GM12878 (cell line): Measurements from ENCODE around the gene MYO15B. TPM values are rescaled to one million over a fixed set of nuclear protein-coding genes. Genes with fewer than 3 reads are reported as not detected.

Experiments
- ATAC-seq: fragments of 200-7000 bp; cut with Tn5 transposase; 3 replicates; pipeline ENCODE4 v1.9.1; 2020; ENCODE audit warnings: mild to moderate bottlenecking, moderate library complexity
- BruUV-seq: library from RNA; stranded (reverse); fragments of 400-500 nt; replicated peaks from 2 replicates; lab custom pipeline; 2021; lab: Mats Ljungman, UMichigan
- CTCF ChIA-PET: fragments of 300-600 bp; sonication (Branson Sonifier 250); formaldehyde crosslinking; extraction: SDS; loops from one replicate; lab custom pipeline; 2021; ENCODE audit warnings: inconsistent platforms; lab: Yijun Ruan, JAX
- POLR2A ChIA-PET: fragments of 350-600 bp; formaldehyde crosslinking; extraction: SDS; loops from one replicate; lab custom pipeline; 2021; ENCODE audit warnings: inconsistent platforms; lab: Charles Lee
- RAD21 ChIA-PET: fragments of 300-600 bp; sonication (Branson Sonifier 250); formaldehyde crosslinking; loops from one replicate; lab custom pipeline; 2023; ENCODE audit warnings: antibody characterized with exemption; ENCODE audit not compliant: unreplicated experiment; lab: Charles Lee
- SMC1A ChIA-PET: fragments of 300-600 bp; sonication (Branson Sonifier 250); formaldehyde crosslinking; loops from one replicate; lab custom pipeline; 2023; ENCODE audit not compliant: unreplicated experiment, uncharacterized antibody; lab: Charles Lee
- DNase-seq: peaks from one replicate; pipeline ENCODE4 v3.0.0-alpha.2; 2011; ENCODE audit warnings: low read depth, low spot score
- FAIRE-seq: peaks from 3 replicates; lab custom pipeline; 2011; peaks lifted over from hg19 to GRCh38; lab: Jason Lieb, UNC
- H2AFZ ChIP-seq: 2 replicates; pipeline ENCODE4 v1.6.0; 2011; ENCODE audit warnings: low read depth, low read length, control low read depth; ENCODE audit not compliant: control insufficient read depth
- H3K27ac ChIP-seq: 2 replicates; pipeline ENCODE4 v1.5.1; 2011; ENCODE audit warnings: control low read depth; ENCODE audit not compliant: control insufficient read depth, insufficient read depth
- H3K27me3 ChIP-seq, 2 experiments: replicated peaks in 1 of 2; 2 replicates each; pipeline versions ENCODE4 v1.6.0 to v1.6.1; 2011; ENCODE audit warnings: low read length in 1 of 2; ENCODE audit not compliant: control insufficient read depth in 2 of 2, insufficient read depth in 2 of 2
- H3K36me3 ChIP-seq, 2 experiments: 2 replicates each; pipeline ENCODE4 v1.5.1; 2011; ENCODE audit warnings: low read length in 1 of 2; ENCODE audit not compliant: control insufficient read depth in 2 of 2, insufficient read depth in 2 of 2
- H3K4me1 ChIP-seq: 2 replicates; pipeline ENCODE4 v1.6.1; 2011; ENCODE audit warnings: mild to moderate bottlenecking, low read length, moderate library complexity, mixed read lengths; ENCODE audit not compliant: control insufficient read depth, insufficient read depth
- H3K4me2 ChIP-seq: 2 replicates; pipeline ENCODE4 v1.6.0; 2011; ENCODE audit warnings: control low read depth; ENCODE audit not compliant: control insufficient read depth, insufficient read depth
- H3K4me3 ChIP-seq: fragments of 200-600 bp; sonication (generic); 2 replicates; pipeline ENCODE4 v1.5.1; 2016
- H3K79me2 ChIP-seq: 2 replicates; pipeline ENCODE4 v1.6.0; 2011; ENCODE audit warnings: low read length; ENCODE audit not compliant: control insufficient read depth, insufficient read depth
- H3K9ac ChIP-seq: 2 replicates; pipeline ENCODE4 v1.8.0; 2011; ENCODE audit warnings: low read length, control low read depth, mixed read lengths; ENCODE audit not compliant: control insufficient read depth, insufficient read depth
- H3K9me3 ChIP-seq: replicated peaks from 3 replicates; pipeline ENCODE4 v1.5.1; 2011; ENCODE audit warnings: mild to moderate bottlenecking, low read length; ENCODE audit not compliant: control insufficient read depth, insufficient read depth
- H4K20me1 ChIP-seq: 2 replicates; pipeline ENCODE4 v1.6.0; 2011; ENCODE audit not compliant: control insufficient read depth, insufficient read depth
- CHD2 ChIP-seq: IDR thresholded peaks from 2 replicates; pipeline ENCODE4 v1.6.1; 2011; ENCODE audit warnings: low read depth, low read length, improper control_type of control experiment, borderline replicate concordance
- EGR1 ChIP-seq, 2 experiments: IDR thresholded peaks; 1 replicate in 1 of 2; 2 replicates in 1 of 2; pipeline ENCODE4 v1.6.1; 2011 to 2012; ENCODE audit warnings: low read depth in 2 of 2, low read length in 2 of 2, borderline replicate concordance in 1 of 2, mild to moderate bottlenecking in 1 of 2, moderate library complexity in 1 of 2
- EP300 ChIP-seq, 2 experiments: fragments of 150-350 bp in 1 of 2; IDR thresholded peaks; 2 replicates each; pipeline ENCODE4 v1.6.1; 2011 to 2012; ENCODE audit warnings: low read depth in 2 of 2, low read length in 2 of 2, borderline replicate concordance in 1 of 2, improper control_type of control experiment in 1 of 2, inconsistent platforms in 1 of 2; ENCODE audit not compliant: control insufficient read depth in 1 of 2
- EZH2 ChIP-seq: IDR thresholded peaks from 2 replicates; pipeline ENCODE4 v1.6.1; 2012; ENCODE audit warnings: low read depth, mild to moderate bottlenecking, control low read depth, inconsistent platforms, low read length, borderline replicate concordance; ENCODE audit not compliant: control insufficient read depth
- HDAC6 ChIP-seq: fragments of 200-600 bp; sonication (generic); IDR thresholded peaks from one replicate; pipeline ENCODE4 v1.8.0; 2017; ENCODE audit warnings: antibody characterized with exemption; ENCODE audit not compliant: unreplicated experiment
- IKZF2 ChIP-seq, 2 experiments: fragments of 450-650 bp; IDR thresholded peaks; 2 replicates each; pipeline ENCODE4 v1.6.1; 2017; ENCODE audit warnings: mild to moderate bottlenecking in 2 of 2, moderate library complexity in 2 of 2
- MTA3 ChIP-seq: IDR thresholded peaks from 2 replicates; pipeline ENCODE4 v1.6.1; 2012; ENCODE audit warnings: low read length, inconsistent platforms, borderline replicate concordance
- MXI1 ChIP-seq: fragments of 150-350 bp; IDR thresholded peaks from 2 replicates; pipeline ENCODE4 v1.6.1; 2011; ENCODE audit warnings: low read depth, mild to moderate bottlenecking, inconsistent platforms, low read length, improper control_type of control experiment
- NR2C1 ChIP-seq: fragments of 450-650 bp; IDR thresholded peaks from 2 replicates; pipeline ENCODE4 v1.6.1; 2017; ENCODE audit warnings: antibody characterized with exemption, mild to moderate bottlenecking, moderate library complexity
- RAD21 ChIP-seq: IDR thresholded peaks from 2 replicates; pipeline ENCODE4 v1.6.1; 2011; ENCODE audit warnings: mild to moderate bottlenecking, low read depth, low read length, moderate library complexity; ENCODE audit not compliant: insufficient read depth
- RAD51 ChIP-seq: fragments of 450-650 bp; IDR thresholded peaks from 2 replicates; pipeline ENCODE4 v1.6.1; 2016; ENCODE audit warnings: moderate library complexity, mild to moderate bottlenecking, inconsistent platforms
- RBBP5 ChIP-seq: fragments of 200-600 bp; sonication (generic); conservative IDR thresholded peaks from 2 replicates; pipeline ENCODE4 v1.6.1; 2016
- RFX5 ChIP-seq: IDR thresholded peaks from 2 replicates; pipeline ENCODE4 v1.6.1; 2011; ENCODE audit warnings: low read depth, low read length, improper control_type of control experiment
- SMARCA5 ChIP-seq: fragments of 450-650 bp; IDR thresholded peaks from 2 replicates; pipeline ENCODE4 v1.6.1; 2017; ENCODE audit warnings: mild to moderate bottlenecking
- SMC3 ChIP-seq: IDR thresholded peaks from 2 replicates; pipeline ENCODE4 v1.6.1; 2011; ENCODE audit warnings: low read length, improper control_type of control experiment, borderline replicate concordance
- TCF12 ChIP-seq: IDR thresholded peaks from 2 replicates; pipeline ENCODE4 v1.6.1; 2011; ENCODE audit warnings: low read depth, mild to moderate bottlenecking, low read length
- YY1 ChIP-seq: IDR thresholded peaks from 2 replicates; pipeline ENCODE4 v1.6.1; 2011; ENCODE audit warnings: low read depth, mild to moderate bottlenecking, low read length
- ZBED1 ChIP-seq: IDR thresholded peaks from 2 replicates; pipeline ENCODE4 v1.6.1; 2016; ENCODE audit warnings: borderline replicate concordance
- ZNF217 ChIP-seq: fragments of 450-650 bp; IDR thresholded peaks from 2 replicates; pipeline ENCODE4 v1.6.1; 2017; ENCODE audit warnings: antibody characterized with exemption, mild to moderate bottlenecking
- WGBS: methylation state at CpG from one replicate; pipeline ENCODE4 v1.1.6; 2016; ENCODE audit warnings: low lambda C conversion rate; ENCODE audit not compliant: insufficient replicate concordance, insufficient coverage; ENCODE audit errors: missing lambda C conversion rate; 5-methylcytosine and 5-hydroxymethylcytosine counted together
- in situ Hi-C: fragments of 300-500 bp; cut with MboI; formaldehyde crosslinking; loops from 9 replicates; pipeline ENCODE4 v1.14.3; 2018; ENCODE audit warnings: mixed read lengths
- intact Hi-C: fragments of 100-400 bp; cut with micrococcal nuclease; formaldehyde crosslinking; loops from one replicate; pipeline ENCODE4 v1.14.2; 2022; ENCODE audit not compliant: unreplicated experiment
- polyA plus RNA-seq, 11 experiments: library from polyadenylated mRNA; depleted of rRNA in 4 of 11; unstranded in 6 of 11; stranded (reverse) in 5 of 11; fragments of >200 nt; fragmentation: Nextera tagmentation in 4 of 11; fragmentation: Illumina TruSeq in 1 of 11; extraction: Ambion mirVana in 4 of 11; extraction: Trizol in 1 of 11; gene quantifications; 1 replicate in 1 of 11; 2 replicates in 10 of 11; pipeline versions ENCODE4 v1.2.1 to v1.2.3, GENCODE V29; 2011 to 2016; ENCODE audit warnings: inconsistent platforms in 2 of 11, missing spikeins in 2 of 11, low read depth in 1 of 11
- total RNA-seq, 4 experiments: library from RNA; depleted of rRNA in 3 of 4; stranded (reverse); fragments of >200 nt in 3 of 4; fragmentation: Illumina TruSeq in 1 of 4; extraction: Trizol in 1 of 4; gene quantifications; 2 replicates each; pipeline versions ENCODE4 v1.2.1 to v1.2.3, GENCODE V29; 2013 to 2021
- TF ChIP-seq, protein P1 (sequence below): IDR thresholded peaks from 2 replicates; pipeline ENCODE4 v1.6.1; 2012; ENCODE audit warnings: low read depth, low read length, improper control_type of control experiment
- TF ChIP-seq, protein P2 (sequence below): fragments of 450-650 bp; IDR thresholded peaks from 2 replicates; pipeline ENCODE4 v1.6.1; 2016; ENCODE audit warnings: mild to moderate bottlenecking

MYO15B gene
- total and polyA plus RNA-seq, 10 of the 15 experiments (the other 5 are each of a cell fraction or from before 2014, with no cell fraction given): 0.67 to 15.4 (median 2.3) TPM; not detected in 1

DNA sequence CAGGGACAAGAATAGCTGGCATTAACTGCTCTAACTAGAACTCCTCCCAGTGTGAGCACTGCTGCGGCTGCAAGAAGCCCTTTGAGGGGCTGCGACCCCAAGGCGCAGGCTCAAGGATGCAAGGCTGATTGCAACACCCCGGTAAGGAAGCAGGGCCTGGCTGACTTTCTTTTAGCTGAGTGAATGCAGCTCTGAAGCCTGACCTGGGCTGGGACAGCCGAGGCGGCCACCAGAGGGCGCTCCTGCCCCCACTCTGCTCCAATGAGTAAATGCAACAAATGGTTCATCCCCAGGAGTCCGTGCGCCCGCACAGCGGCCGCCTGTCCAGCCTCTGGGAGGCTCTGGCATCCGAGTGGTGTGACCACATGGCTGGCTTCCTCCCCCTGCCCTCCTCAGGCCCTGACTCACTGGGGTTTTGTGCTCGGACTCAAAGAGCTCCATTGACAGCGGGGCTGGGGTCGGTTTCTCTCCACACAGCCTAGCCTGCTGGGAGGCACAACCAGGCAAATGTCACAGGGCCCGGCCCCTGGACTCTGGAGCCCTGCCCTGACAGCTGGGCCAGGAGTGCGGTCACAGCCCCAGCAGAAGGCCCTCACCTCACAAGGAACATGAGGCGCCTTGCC, 45.4 kb downstream of the MYO15B start, which contains the start of gene SMIM5:
TSS of gene SMIM5 (plus strand) at position 572 of the 623 bp plus-strand sequence. CDS start 6,768 bp downstream, outside the sequence.
- POLR2A ChIA-PET: interaction anchor here (0.5 to 1.9 kb wide), 8 partner anchors 13 to 337 kb away, joined by 3 to 8 read pairs (median 4); a partner anchor contains a TSS
- peak; percentile 56 for FAIRE-seq
- TF ChIP-seq RAD51 (no peak), EZH2 (no peak), HDAC6 (no peak), EP300 (IDR thresholded peaks at IDR 0.05; ENCODE audit: borderline replicate concordance in 1 of 2, control insufficient read depth in 1 of 2, low read depth in 2 of 2, low read length in 2 of 2) (no peak), ZNF217 (no peak), MTA3 (no peak), TCF12 (no peak), RAD21 (peak; percentile 69), CHD2 (no peak), EGR1 (IDR thresholded peaks at IDR 0.05; ENCODE audit: borderline replicate concordance in 1 of 2, low read depth in 2 of 2, low read length in 2 of 2) (no peak), RBBP5 (no peak), SMARCA5 (0 out of 2 replicates have a peak, but pooled peaks have one; percentile 36), IKZF2 (IDR thresholded peaks at IDR 0.05) (no peak), YY1 (peak; percentile 70; the same call in 1 of the 2 replicates), SMC3 (peak; percentile 94), NR2C1 (no peak), RFX5 (no peak), ZBED1 (no peak), MXI1 (no peak)
- TF ChIP-seq, protein P1, sequence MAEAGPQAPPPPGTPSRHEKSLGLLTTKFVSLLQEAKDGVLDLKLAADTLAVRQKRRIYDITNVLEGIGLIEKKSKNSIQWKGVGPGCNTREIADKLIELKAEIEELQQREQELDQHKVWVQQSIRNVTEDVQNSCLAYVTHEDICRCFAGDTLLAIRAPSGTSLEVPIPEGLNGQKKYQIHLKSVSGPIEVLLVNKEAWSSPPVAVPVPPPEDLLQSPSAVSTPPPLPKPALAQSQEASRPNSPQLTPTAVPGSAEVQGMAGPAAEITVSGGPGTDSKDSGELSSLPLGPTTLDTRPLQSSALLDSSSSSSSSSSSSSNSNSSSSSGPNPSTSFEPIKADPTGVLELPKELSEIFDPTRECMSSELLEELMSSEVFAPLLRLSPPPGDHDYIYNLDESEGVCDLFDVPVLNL: no peak
- TF ChIP-seq, protein P2, sequence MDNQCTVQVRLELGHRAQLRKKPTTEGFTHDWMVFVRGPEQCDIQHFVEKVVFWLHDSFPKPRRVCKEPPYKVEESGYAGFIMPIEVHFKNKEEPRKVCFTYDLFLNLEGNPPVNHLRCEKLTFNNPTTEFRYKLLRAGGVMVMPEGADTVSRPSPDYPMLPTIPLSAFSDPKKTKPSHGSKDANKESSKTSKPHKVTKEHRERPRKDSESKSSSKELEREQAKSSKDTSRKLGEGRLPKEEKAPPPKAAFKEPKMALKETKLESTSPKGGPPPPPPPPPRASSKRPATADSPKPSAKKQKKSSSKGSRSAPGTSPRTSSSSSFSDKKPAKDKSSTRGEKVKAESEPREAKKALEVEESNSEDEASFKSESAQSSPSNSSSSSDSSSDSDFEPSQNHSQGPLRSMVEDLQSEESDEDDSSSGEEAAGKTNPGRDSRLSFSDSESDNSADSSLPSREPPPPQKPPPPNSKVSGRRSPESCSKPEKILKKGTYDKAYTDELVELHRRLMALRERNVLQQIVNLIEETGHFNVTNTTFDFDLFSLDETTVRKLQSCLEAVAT: no peak

More for the DNA sequence above, 45.4 kb downstream of the MYO15B start, which contains the start of gene SMIM5:
- no peaks in the 10 kb centered on the region for H3K27me3 ChIP-seq
- peaks cover 0 to 2% of the 10 kb centered on the region in 2 experiments; a peak in 2 of 4 replicates for H3K36me3 ChIP-seq
- no peaks in the 10 kb centered on the region for H3K79me2 ChIP-seq
- intact Hi-C loops: loop anchor here (1.0 kb wide), 1 partner anchor 117 kb away; no protein-coding TSS in a partner anchor
- H3K4me1 ChIP-seq: peaks cover 8% of the 10 kb centered on the region
- H3K27ac ChIP-seq: no peak within 1 kb of the TSS
- no peaks in the 10 kb centered on the region; the same call in 1 of the 2 replicates for H4K20me1 ChIP-seq
- H3K9ac ChIP-seq: no peak within 1 kb of the TSS; the same call in 1 of the 2 replicates
- BruUV-seq: no TSS peak
- no peaks in the 10 kb centered on the region for H3K9me3 ChIP-seq
- no peak within 1 kb of the TSS for H3K4me3 ChIP-seq
- in situ Hi-C loops: loop anchor here (10.0 kb wide), 1 partner anchor 112 kb away; no protein-coding TSS in a partner anchor
- no peak within 1 kb of the TSS for H3K4me2 ChIP-seq
- RAD21 ChIA-PET: interaction anchor here (0.6 to 6.3 kb wide), 20 partner anchors 12 to 206 kb away, joined by 3 to 148 read pairs (median 6); partner anchors contain the start of genes LLGL2 and TSEN54
- CTCF ChIA-PET: interaction anchor here (0.6 to 13.0 kb wide), 43 partner anchors 9 to 470 kb away, joined by 3 to 349 read pairs (median 5); partner anchors contain the start of genes GALK1, RECQL5, SAP30BP and SLC25A19
- WGBS: 25% methylated on average over 19 of the region's 19 CpGs
- DNase-seq (no peak), ATAC-seq (peak; percentile 97)
- SMC1A ChIA-PET: interaction anchor here (0.8 to 4.3 kb wide), 17 partner anchors 9 to 129 kb away, joined by 3 to 44 read pairs (median 7); partner anchors contain the start of genes RECQL5 and SAP30BP
- H2AFZ ChIP-seq: no peak within 1 kb of the TSS
